ENCODE data around the gene TNFRSF18. TPM values are rescaled to one million over a fixed set of nuclear protein-coding genes. Genes with fewer than 3 reads are reported as not detected.

The TNFRSF18 gene
- polyA plus RNA-seq, 1 donor (not counting 4 experiments of a cell fraction or from before 2014, with no cell fraction given), result 0.21 TPM

- no peak overlapping the region for H2AFZ ChIP-seq (ENCODE audit: control insufficient read depth, low read length)
- no peak overlapping the region for H3K4me2 ChIP-seq (ENCODE audit: control insufficient read depth, extremely low read depth, insufficient read depth, low read depth, low read length)
- no peaks in the 10 kb centered on the region for H4K20me1 ChIP-seq (ENCODE audit: control insufficient read depth, extremely low read depth, insufficient read depth, low read length)
- no peak overlapping the region for H3K4me3 ChIP-seq (ENCODE audit: control insufficient read depth in 2 of 3, extremely low read depth in 1 of 3, insufficient read depth in 2 of 3, low read depth in 1 of 3, low read length in 3 of 3)
- peaks cover 36% of the 10 kb centered on the region for H3K27me3 ChIP-seq (ENCODE audit: control insufficient read depth, extremely low read depth, insufficient read depth, low read length)
- TF ChIP-seq CTCF (optimal IDR thresholded peaks at IDR 0.05 in 1 of 3, IDR thresholded peaks at IDR 0.05 in 1 of 3, conservative IDR thresholded peaks at IDR 0.05 in 1 of 3; ENCODE audit: extremely low read depth in 1 of 3, insufficient read depth in 2 of 3, low read length in 3 of 3) (no peak), EZH2 (IDR thresholded peaks at IDR 0.05; ENCODE audit: low read length) (no peak)
- dilution Hi-C loops (cut with MboI; ENCODE audit: extremely low pct_ligation_motif_present, low sequenced_read_pairs), result no loop called here
- H3K9me3 ChIP-seq (ENCODE audit: control insufficient read depth, low read depth, low read length), result no peaks in the 10 kb centered on the region
- no peaks in the 10 kb centered on the region for H3K79me2 ChIP-seq (ENCODE audit: control insufficient read depth, insufficient read depth, low read length)
- DNase-seq (ENCODE audit: low read depth, low spot score) (no peak), FAIRE-seq (no peak)
- no peak overlapping the region for H3K27ac ChIP-seq (ENCODE audit: control insufficient read depth, insufficient read depth, low read length)
- no peaks in the 10 kb centered on the region for H3K9me1 ChIP-seq (ENCODE audit: control insufficient read depth, extremely low read depth, insufficient read depth, low read length)
- H3K36me3 ChIP-seq (ENCODE audit: control insufficient read depth in 2 of 2, extremely low read depth in 1 of 2, insufficient read depth in 2 of 2, low read length in 2 of 2), result no peaks in the 10 kb centered on the region
- H3K4me1 ChIP-seq (ENCODE audit: control insufficient read depth, extremely low read depth, insufficient read depth, low read length), result peaks cover 3% of the 10 kb centered on the region
- H3K9ac ChIP-seq (ENCODE audit: control insufficient read depth, extremely low read depth, insufficient read depth, low read length), result no peak overlapping the region
These were observed 2.5 kb upstream of the TNFRSF18 start for GRCh38 chr1:1208713-1209433.

- no peak for TF ChIP-seq CTCF (optimal IDR thresholded peaks at IDR 0.05 in 1 of 3, IDR thresholded peaks at IDR 0.05 in 1 of 3, conservative IDR thresholded peaks at IDR 0.05 in 1 of 3; ENCODE audit: extremely low read depth in 1 of 3, insufficient read depth in 2 of 3, low read length in 3 of 3)
- no peak for TF ChIP-seq EZH2 (IDR thresholded peaks at IDR 0.05; ENCODE audit: low read length)
- no peaks in the 10 kb centered on the region for H3K36me3 ChIP-seq (ENCODE audit: control insufficient read depth in 2 of 2, extremely low read depth in 1 of 2, insufficient read depth in 2 of 2, low read length in 2 of 2)
- peaks cover 40% of the 10 kb centered on the region for H3K27me3 ChIP-seq (ENCODE audit: control insufficient read depth, extremely low read depth, insufficient read depth, low read length)
- no peak for DNase-seq (ENCODE audit: low read depth, low spot score)
- H3K27ac ChIP-seq (ENCODE audit: control insufficient read depth, insufficient read depth, low read length), result no peak overlapping the region
- H3K9me3 ChIP-seq (ENCODE audit: control insufficient read depth, low read depth, low read length), result no peaks in the 10 kb centered on the region
- no peaks in the 10 kb centered on the region for H3K9me1 ChIP-seq (ENCODE audit: control insufficient read depth, extremely low read depth, insufficient read depth, low read length)
- no peak overlapping the region for H2AFZ ChIP-seq (ENCODE audit: control insufficient read depth, low read length)
- dilution Hi-C loops (cut with MboI; ENCODE audit: extremely low pct_ligation_motif_present, low sequenced_read_pairs), result no loop called here
- no peak overlapping the region for H3K4me3 ChIP-seq (ENCODE audit: control insufficient read depth in 2 of 3, extremely low read depth in 1 of 3, insufficient read depth in 2 of 3, low read depth in 1 of 3, low read length in 3 of 3)
- H3K9ac ChIP-seq (ENCODE audit: control insufficient read depth, extremely low read depth, insufficient read depth, low read length), result no peak overlapping the region
- H3K4me1 ChIP-seq (ENCODE audit: control insufficient read depth, extremely low read depth, insufficient read depth, low read length), result peaks cover 6% of the 10 kb centered on the region
- H4K20me1 ChIP-seq (ENCODE audit: control insufficient read depth, extremely low read depth, insufficient read depth, low read length), result no peaks in the 10 kb centered on the region
- no peak for FAIRE-seq
- H3K79me2 ChIP-seq (ENCODE audit: control insufficient read depth, insufficient read depth, low read length), result no peaks in the 10 kb centered on the region
- no peak overlapping the region for H3K4me2 ChIP-seq (ENCODE audit: control insufficient read depth, extremely low read depth, insufficient read depth, low read depth, low read length)
These were observed 1.1 kb upstream of the TNFRSF18 start for GRCh38 chr1:1207571-1207892.

Data from keratinocyte (primary cell).